Measurements from ENCODE around the gene TC2N. TPM values are rescaled to one million over a fixed set of nuclear protein-coding genes. Genes with fewer than 3 reads are reported as not detected.
"Not testable (repeated sequence)": the region's sequence is repeated elsewhere in the genome, so short reads cannot be mapped to it uniquely, and the experiment has no call there.

TC2N gene
- total and polyA plus RNA-seq, 2 donors (not counting 3 experiments of a cell fraction or from before 2014, with no cell fraction given) = 0.40 TPM; not detected in 1

DNA sequence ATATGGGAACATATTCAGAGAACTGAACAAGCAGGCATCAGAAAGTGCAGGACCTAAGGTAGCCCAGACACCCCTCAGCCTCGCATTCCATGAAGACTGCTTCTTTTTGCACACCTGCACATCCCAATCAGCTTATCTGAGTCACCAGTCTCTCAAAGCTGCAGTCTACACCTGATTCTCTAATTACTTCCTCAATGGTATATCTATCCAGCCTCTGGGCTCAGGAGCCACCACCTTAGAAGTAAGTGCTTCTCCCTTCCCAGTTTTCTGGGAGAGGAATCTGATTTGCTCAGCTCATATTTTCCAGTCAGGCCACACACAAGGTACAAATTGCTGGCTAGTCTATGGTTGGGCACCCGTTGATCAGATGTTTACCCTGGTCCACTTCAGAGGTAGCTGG lies 21.7 kb downstream of the TC2N start:
- DNase-seq (ENCODE audit: low read depth, low spot score) (no peak), FAIRE-seq (no peak)
- Histone ChIP-seq H3K4me3 (replicated peaks in 1 of 3; ENCODE audit: insufficient read depth in 1 of 3, low read depth in 1 of 3, low read length in 3 of 3) (no peak overlapping the region), H4K20me1 (replicated peaks; ENCODE audit: control insufficient read depth, extremely low read depth, insufficient read depth, low read length) (no peaks in the 10 kb centered on the region), H3K79me2 (ENCODE audit: control insufficient read depth, insufficient read depth, low read length) (no peaks in the 10 kb centered on the region), H3K9me1 (replicated peaks; ENCODE audit: control insufficient read depth, extremely low read depth, insufficient read depth, low read length) (no peaks in the 10 kb centered on the region), H3K4me1 (ENCODE audit: control insufficient read depth, extremely low read depth, insufficient read depth, low read length) (no peaks in the 10 kb centered on the region), H3K36me3 (ENCODE audit: control insufficient read depth in 2 of 2, extremely low read depth in 1 of 2, insufficient read depth in 2 of 2, low read length in 2 of 2) (no peaks in the 10 kb centered on the region), H3K9ac (replicated peaks; ENCODE audit: extremely low read depth, insufficient read depth, low read length) (no peak overlapping the region), H2AFZ (ENCODE audit: low read depth, low read length) (no peak overlapping the region), H3K27ac (ENCODE audit: insufficient read depth, low read depth, low read length) (no peak overlapping the region), H3K9me3 (replicated peaks; ENCODE audit: control insufficient read depth, insufficient read depth, low read length) (no peaks in the 10 kb centered on the region), H3K4me2 (ENCODE audit: insufficient read depth, low read length) (no peak overlapping the region), H3K27me3 (ENCODE audit: control insufficient read depth in 2 of 2, insufficient read depth in 2 of 2, low read length in 2 of 2) (no peaks in the 10 kb centered on the region)
- BruUV-seq (replicated peaks) = no TSS peak
- ChIA-PET POLR2A (no interaction called here), CTCF (no interaction called here)
- TF ChIP-seq, protein P1, sequence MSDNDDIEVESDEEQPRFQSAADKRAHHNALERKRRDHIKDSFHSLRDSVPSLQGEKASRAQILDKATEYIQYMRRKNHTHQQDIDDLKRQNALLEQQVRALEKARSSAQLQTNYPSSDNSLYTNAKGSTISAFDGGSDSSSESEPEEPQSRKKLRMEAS (IDR thresholded peaks at IDR 0.05; ENCODE audit: insufficient read depth, insufficient read length) = no peak
- TF ChIP-seq GATA2 (IDR thresholded peaks at IDR 0.05; ENCODE audit: insufficient read depth, insufficient read length, low read depth, low read length) (no peak), POLR2A (IDR thresholded peaks at IDR 0.05; ENCODE audit: low read depth, low read length) (no peak), POLR2AphosphoS5 (IDR thresholded peaks at IDR 0.05; ENCODE audit: insufficient read depth, low read depth, low read length) (no peak), JUN (IDR thresholded peaks at IDR 0.05; ENCODE audit: borderline replicate concordance, insufficient read depth, insufficient read length, low read depth) (no peak), FOS (IDR thresholded peaks at IDR 0.05; ENCODE audit: borderline replicate concordance, insufficient read depth, low read length) (no peak)
- TF ChIP-seq, protein P2, sequence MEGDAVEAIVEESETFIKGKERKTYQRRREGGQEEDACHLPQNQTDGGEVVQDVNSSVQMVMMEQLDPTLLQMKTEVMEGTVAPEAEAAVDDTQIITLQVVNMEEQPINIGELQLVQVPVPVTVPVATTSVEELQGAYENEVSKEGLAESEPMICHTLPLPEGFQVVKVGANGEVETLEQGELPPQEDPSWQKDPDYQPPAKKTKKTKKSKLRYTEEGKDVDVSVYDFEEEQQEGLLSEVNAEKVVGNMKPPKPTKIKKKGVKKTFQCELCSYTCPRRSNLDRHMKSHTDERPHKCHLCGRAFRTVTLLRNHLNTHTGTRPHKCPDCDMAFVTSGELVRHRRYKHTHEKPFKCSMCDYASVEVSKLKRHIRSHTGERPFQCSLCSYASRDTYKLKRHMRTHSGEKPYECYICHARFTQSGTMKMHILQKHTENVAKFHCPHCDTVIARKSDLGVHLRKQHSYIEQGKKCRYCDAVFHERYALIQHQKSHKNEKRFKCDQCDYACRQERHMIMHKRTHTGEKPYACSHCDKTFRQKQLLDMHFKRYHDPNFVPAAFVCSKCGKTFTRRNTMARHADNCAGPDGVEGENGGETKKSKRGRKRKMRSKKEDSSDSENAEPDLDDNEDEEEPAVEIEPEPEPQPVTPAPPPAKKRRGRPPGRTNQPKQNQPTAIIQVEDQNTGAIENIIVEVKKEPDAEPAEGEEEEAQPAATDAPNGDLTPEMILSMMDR (IDR thresholded peaks at IDR 0.05; ENCODE audit: extremely low read depth in 1 of 2, insufficient read depth in 1 of 2, low read depth in 1 of 2, low read length in 2 of 2) = no peak
- dilution Hi-C loops (cut with MboI; ENCODE audit: extremely low pct_ligation_motif_present, low sequenced_read_pairs) (no loop called here), intact Hi-C loops (cut with micrococcal nuclease) (no loop called here)

DNA sequence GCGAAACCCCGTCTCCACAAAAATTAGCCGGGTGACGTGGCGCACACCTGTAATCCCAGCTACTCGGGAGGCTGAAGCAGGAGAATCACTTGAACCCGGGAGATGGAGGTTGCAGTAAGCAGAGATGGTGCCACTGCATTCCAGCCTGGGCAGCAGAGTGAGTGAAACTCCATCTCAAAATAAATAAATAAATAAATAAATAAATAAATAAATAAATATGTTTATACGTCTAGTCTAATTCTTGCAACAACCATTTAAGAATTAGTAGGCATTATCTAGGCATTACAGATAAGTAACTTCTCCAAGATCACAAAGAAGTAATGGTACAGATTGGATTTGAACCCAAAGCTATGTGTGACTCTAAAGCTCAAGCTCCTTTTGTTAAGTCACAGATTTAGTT lies 22.3 kb downstream of the TC2N start:
- dilution Hi-C loops (cut with MboI; ENCODE audit: extremely low pct_ligation_motif_present, low sequenced_read_pairs); FAIRE-seq; BruUV-seq (replicated peaks); H3K4me1 ChIP-seq (ENCODE audit: control insufficient read depth, extremely low read depth, insufficient read depth, low read length); H3K27ac ChIP-seq (ENCODE audit: insufficient read depth, low read depth, low read length); H3K4me2 ChIP-seq (ENCODE audit: insufficient read depth, low read length); H3K9me1 ChIP-seq (replicated peaks; ENCODE audit: control insufficient read depth, extremely low read depth, insufficient read depth, low read length); CTCF ChIA-PET; DNase-seq (ENCODE audit: low read depth, low spot score); H4K20me1 ChIP-seq (replicated peaks; ENCODE audit: control insufficient read depth, extremely low read depth, insufficient read depth, low read length); H3K36me3 ChIP-seq (ENCODE audit: control insufficient read depth in 2 of 2, extremely low read depth in 1 of 2, insufficient read depth in 2 of 2, low read length in 2 of 2); H3K27me3 ChIP-seq (ENCODE audit: control insufficient read depth in 2 of 2, insufficient read depth in 2 of 2, low read length in 2 of 2); H3K9me3 ChIP-seq (replicated peaks; ENCODE audit: control insufficient read depth, insufficient read depth, low read length); H3K9ac ChIP-seq (replicated peaks; ENCODE audit: extremely low read depth, insufficient read depth, low read length); H3K4me3 ChIP-seq (replicated peaks in 1 of 3; ENCODE audit: insufficient read depth in 1 of 3, low read depth in 1 of 3, low read length in 3 of 3); POLR2A ChIA-PET; H3K79me2 ChIP-seq (ENCODE audit: control insufficient read depth, insufficient read depth, low read length); H2AFZ ChIP-seq (ENCODE audit: low read depth, low read length); intact Hi-C loops (cut with micrococcal nuclease): not testable (repeated sequence)

Data from endothelial cell of umbilical vein (primary cell).